HTERT RPE-1 (cell line): Measurements from ENCODE around the gene STAMBP.
"Not testable (repeated sequence)": the region's sequence is repeated elsewhere in the genome, so short reads cannot be mapped to it uniquely, and the experiment has no call there.

Experiments used
- in situ Hi-C: fragments of 300-500 bp; cut with MboI; formaldehyde crosslinking; loops from 4 replicates; pipeline ENCODE4 v1.14.3; 2020; ENCODE audit warnings: low sequenced_read_pairs

Gene STAMBP

DNA sequence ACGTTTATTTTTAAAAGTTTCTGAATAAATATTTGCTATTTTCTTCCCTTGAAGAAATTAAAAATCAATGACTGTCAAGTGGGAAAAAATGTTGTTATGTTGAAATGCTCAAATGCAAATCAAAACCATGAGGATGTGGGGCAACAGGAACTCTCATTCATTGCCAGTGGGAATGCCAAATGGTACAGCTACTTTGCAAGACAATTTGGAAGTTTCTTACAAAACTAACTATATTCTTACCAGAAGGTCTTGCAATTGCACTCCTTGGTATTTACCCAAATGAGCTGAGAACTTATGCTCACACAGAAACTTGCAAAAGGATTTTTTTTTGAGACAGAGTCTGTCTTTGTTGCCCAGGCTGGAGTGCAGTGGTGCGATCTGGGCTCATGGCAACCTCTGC, 56.6 kb downstream of the STAMBP start:
- in situ Hi-C loops = no loop called here

DNA sequence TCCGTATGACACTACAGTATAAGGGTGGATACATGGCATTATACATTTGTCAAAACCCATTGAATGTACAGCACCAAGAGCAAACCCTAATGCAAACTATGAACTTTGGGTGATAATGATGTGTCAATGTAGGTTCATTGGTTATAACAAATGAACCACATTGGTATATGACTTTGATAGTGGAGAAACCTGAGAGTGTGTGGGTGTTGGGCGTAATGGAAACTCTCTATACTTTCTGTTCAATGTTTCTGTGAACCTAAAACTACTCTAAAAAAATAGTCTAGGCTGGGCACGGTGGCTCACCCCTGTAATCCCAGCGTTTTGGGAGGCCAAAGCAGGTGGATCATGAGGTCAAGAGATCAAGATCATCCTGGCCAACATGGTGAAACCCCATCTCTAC, 57.6 kb downstream of the STAMBP start:
- in situ Hi-C loops = no loop called here

- in situ Hi-C loops = not testable (repeated sequence)
These were observed 59.0 kb downstream of the STAMBP start for GRCh38 chr2:73887596-73888353.

GRCh38 chr2:73888388-73888787, 59.6 kb downstream of the STAMBP start:
- in situ Hi-C loops = no loop called here

DNA sequence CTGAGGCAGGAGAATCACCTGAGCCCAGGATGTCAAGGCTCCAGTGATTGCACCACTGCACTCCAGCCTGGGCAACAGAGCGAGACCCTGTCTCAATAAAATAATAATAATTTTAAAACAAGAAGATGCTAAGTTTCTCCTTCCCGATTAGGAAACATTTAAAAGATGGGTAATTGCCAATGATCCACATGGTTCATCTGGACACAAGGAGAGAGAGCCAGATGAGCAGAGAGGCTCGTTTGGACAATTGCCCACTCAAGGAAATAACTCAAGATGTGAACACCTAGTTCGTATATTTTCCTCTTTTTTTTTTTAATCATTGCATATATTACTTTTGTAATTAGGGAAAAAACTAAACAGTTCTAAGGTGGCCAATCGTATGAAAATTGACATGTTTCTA, 60.4 kb downstream of the STAMBP start:
- in situ Hi-C loops = no loop called here

DNA sequence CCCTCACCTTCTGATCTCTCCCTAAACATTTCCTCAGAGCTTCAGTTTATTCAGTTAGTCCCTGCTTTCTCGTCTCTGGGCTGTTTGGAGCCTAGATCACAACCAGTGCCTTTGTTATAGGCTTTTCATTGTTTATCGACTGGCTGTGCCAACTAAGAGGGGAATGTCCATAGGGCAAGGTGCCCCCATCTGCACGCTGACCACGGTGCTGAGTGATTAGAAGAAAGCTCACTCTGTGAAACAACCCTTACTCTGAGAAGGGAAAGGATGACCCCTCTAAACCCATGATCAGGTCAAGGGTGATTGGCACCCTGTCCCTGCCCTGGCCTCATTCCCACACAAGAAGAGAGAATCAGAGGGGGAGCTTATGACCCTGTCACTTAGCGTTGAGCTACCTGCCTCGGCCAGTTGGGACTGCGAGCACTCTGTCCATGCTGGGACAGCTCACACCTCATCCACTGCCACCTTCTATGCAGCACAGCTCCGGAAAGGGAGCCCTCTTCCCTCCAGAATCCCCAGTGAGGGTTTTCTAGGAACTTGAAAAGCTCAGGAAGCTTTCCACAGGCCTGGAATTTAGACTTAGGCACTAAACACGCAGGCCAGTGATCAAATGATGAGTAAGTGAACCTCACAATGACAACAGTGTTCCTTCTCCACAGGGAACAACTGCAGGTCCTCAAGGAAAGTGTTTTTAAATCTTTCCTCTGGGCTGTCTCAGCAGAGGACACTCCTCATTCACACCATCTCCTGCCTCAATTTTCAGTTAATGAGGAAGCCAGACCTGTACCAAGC, 61.7 kb downstream of the STAMBP start:
- in situ Hi-C loops = no loop called here

GRCh38 chr2:73891276-73891901, 62.6 kb downstream of the STAMBP start:
- in situ Hi-C loops = no loop called here

DNA sequence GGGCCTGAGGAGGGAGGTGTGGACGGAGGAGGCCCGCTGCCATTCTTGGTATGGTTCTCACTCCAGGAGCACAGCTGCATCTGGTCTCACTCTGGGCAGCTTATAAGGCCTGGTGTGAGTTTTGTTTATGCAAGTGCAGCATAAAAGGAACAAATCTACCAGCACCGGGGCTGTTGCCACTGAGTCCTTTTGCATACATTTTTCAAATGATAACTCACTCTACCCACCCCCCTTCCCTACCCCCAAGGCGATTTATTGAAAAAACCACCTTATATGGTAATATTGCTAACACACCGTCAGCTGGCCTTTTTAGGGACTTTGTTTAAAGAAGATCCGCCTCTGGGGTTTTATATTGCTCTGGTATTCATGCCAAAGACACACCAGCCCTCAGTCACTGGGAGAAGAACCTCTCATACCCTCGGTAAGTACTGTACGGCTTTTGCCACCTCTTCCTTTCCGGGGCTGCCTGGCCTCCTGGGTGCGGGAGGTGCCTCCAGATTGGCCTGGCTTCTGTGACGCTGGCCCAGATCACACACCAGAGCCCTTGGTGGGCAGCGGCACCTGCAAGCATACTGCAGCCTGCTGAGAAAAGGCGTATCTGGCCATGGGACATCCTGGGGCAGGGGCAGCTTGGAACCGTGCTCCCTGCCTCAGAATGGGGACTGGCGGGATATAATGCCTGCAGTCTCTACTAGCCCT, 64.0 kb downstream of the STAMBP start, which contains the start of gene ACTG2:
Gene ACTG2 (plus strand): TSS at position 378 of the 699 bp plus-strand sequence. CDS start 8,304 bp downstream, outside the sequence.
- in situ Hi-C loops = no loop called here

- in situ Hi-C loops = no loop called here
These were observed 65.2 kb downstream of the STAMBP start for GRCh38 chr2:73893764-73894474.

DNA sequence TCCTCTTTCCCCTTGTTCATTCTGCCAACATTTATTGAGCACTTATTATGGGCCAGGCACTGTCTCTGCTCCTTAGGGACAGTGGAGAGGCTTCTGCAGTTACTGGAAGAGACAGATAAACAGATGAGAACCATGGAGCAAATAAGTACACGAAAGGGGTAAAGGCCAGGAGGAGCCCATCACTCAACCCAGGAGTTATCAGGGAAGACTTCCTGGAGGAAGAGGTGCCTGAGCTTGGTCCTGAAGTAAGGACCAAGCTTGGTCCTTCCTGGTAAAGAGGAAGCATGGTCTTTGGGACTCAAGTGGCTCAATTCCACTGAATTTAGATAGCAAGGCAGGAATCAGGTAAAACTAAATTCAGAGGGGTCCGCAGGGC, 65.7 kb downstream of the STAMBP start:
- in situ Hi-C loops = no loop called here

DNA sequence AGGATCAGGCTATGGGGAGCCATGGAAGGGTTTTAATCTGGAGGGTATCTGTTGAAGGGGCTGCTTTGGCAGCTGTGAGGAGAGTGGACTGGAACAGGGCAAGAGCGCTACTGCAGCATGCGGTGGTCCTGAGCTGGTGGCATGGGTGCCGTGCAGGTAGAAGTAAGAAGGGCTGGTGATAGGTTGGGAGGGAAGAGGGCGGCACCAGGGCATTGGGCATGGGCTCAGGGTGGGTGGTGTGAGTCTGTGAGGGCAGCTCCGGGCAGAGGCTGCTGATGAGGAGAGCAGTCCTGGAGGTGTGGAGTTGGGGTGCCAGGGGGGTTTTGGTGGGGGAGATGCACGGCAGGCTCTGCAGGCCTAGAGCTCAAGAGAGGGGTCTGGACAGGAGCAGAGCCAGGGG, 66.1 kb downstream of the STAMBP start:
- in situ Hi-C loops = no loop called here

DNA sequence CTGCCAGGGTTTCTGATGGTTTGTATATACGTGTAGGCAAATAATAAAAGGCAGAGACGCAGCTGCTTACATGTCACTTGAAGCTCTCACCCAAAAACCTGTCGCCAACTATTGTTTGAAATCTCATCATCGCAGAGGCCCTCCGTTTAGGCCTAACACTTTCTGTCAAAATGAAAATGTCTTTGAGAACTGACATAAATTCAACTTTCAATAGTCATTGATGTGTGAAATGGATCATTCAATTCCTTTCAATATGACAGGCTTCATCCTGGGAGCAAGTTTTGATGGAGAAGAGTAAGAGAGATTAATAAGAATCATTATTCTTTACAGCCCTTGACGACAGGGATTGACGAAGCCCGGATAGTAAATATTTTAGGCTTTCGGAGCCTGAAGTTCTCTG, 66.7 kb downstream of the STAMBP start:
- in situ Hi-C loops = no loop called here

GRCh38 chr2:73896362-73897239, 67.8 kb downstream of the STAMBP start:
- in situ Hi-C loops = no loop called here

GRCh38 chr2:73897240-73897583, 68.5 kb downstream of the STAMBP start:
- in situ Hi-C loops = no loop called here

GRCh38 chr2:73897934-73898333, 69.2 kb downstream of the STAMBP start:
- in situ Hi-C loops = no loop called here

DNA sequence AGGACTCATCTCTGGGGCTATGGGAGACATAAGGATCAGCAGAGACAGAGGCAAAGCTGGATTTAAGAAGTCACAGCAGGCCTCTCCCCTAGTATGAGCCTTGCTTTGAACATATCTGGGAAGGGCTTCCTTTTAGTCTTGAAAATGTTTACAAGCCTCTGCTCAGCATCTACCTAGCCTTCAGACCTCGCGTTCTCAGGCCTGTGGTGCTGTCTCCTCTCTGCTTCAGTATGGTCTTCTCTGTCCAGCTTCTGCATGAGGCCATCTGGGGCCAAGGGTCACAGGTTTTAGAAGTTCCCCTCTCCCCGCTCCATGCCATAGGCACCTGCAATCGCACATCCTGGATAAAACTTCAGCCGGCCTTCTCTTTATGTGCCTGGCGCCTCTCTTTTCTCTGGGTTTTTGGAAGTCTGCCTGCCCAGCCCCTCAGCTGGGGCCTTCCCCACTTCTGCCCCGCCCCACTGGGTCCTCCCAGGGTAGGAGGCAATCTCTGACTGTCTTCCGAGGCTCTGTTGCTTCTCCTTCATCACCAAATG, 71.1 kb downstream of the STAMBP start:
- in situ Hi-C loops = no loop called here

DNA sequence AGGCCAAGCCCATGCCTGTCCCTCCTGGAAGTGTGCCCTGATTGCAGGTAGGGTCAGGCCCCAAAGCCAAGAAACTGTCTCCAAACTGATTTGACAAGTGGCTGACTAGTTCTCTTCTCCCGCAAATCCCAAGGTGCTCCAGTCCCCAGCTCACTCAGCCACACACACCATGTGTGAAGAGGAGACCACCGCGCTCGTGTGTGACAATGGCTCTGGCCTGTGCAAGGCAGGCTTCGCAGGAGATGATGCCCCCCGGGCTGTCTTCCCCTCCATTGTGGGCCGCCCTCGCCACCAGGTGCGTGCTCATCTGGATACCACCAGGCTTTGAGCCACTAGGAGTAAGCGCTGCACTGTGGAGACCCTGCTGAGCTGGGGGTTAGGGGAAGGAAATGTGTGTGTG, 72.4 kb downstream of the STAMBP start:
- in situ Hi-C loops = no loop called here

DNA sequence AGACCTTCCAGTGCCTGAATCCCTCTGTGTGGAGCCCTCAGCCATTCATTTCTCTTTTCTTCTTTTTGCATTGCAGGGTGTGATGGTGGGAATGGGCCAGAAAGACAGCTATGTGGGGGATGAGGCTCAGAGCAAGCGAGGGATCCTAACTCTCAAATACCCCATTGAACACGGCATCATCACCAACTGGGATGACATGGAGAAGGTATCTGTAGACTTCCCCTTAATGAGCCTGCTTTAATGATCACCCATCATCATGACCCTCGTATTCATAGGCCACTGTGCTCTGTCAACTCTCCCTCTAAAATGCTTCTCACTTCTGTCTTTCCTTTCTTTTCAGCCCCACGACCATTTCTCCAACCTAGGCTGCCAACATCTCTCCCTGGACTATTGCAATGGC, 73.5 kb downstream of the STAMBP start:
- in situ Hi-C loops = no loop called here

DNA sequence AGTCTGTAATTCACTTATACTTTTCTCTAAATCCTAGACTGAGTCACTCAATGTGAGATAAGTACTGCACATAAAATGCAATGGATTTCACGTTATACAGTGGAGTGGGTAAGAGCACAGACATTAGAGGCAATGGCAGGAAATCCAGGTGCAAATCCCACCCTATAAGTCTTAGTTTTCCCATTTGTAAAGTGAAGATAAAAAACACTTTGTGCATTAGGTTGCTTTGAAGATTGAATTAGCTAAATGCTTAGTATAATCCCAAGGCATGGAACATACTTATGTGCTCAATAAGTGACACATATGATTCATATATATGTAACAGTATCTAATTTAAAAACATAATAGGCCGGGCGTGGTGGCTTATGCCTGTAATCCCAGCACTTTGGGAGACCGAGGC, 74.6 kb downstream of the STAMBP start:
- in situ Hi-C loops = no loop called here
